Hepatocyte (in vitro differentiated cells): ENCODE data around the gene FGF12. TPM values are rescaled to one million over a fixed set of nuclear protein-coding genes. Genes with fewer than 3 reads are reported as not detected.

Source experiments
- DNase-seq: peaks from one replicate; pipeline ENCODE4 v3.0.0-alpha.2; 2016; ENCODE audit warnings: low spot score
- H2AFZ ChIP-seq: fragments of 200-600 bp; sonication (generic); 2 replicates; pipeline ENCODE4 v1.6.0; 2016; ENCODE audit warnings: antibody characterized with exemption, mild to moderate bottlenecking
- H3K27ac ChIP-seq: fragments of 200-600 bp; sonication (generic); 2 replicates; pipeline ENCODE4 v1.5.1; 2016; ENCODE audit warnings: mild to moderate bottlenecking
- H3K27me3 ChIP-seq: fragments of 200-600 bp; sonication (generic); 2 replicates; pipeline ENCODE4 v1.6.1; 2016
- H3K36me3 ChIP-seq: fragments of 200-600 bp; sonication (generic); replicated peaks from 2 replicates; pipeline ENCODE4 v1.5.1; 2016; ENCODE audit warnings: low read depth; ENCODE audit not compliant: insufficient read depth
- H3K4me1 ChIP-seq: fragments of 200-600 bp; sonication (generic); 2 replicates; pipeline ENCODE4 v1.5.1; 2016; ENCODE audit warnings: mild to moderate bottlenecking, moderate library complexity; ENCODE audit not compliant: insufficient read depth
- H3K4me2 ChIP-seq: fragments of 200-600 bp; sonication (generic); 2 replicates; pipeline ENCODE4 v1.6.0; 2016
- H3K4me3 ChIP-seq: fragments of 200-600 bp; sonication (generic); 2 replicates; pipeline ENCODE4 v1.5.1; 2016; ENCODE audit warnings: mild to moderate bottlenecking
- H3K79me2 ChIP-seq: fragments of 200-600 bp; sonication (generic); 2 replicates; pipeline ENCODE4 v1.6.0; 2017; ENCODE audit warnings: mild to moderate bottlenecking
- H3K9me2 ChIP-seq: fragments of 200-600 bp; sonication (generic); replicated peaks from 2 replicates; pipeline ENCODE4 v1.6.0; 2017; ENCODE audit warnings: mild to moderate bottlenecking; ENCODE audit not compliant: insufficient read depth
- H3K9me3 ChIP-seq: fragments of 200-600 bp; sonication (generic); 2 replicates; pipeline ENCODE4 v1.5.1; 2016; ENCODE audit warnings: low read depth, mild to moderate bottlenecking
- H4K20me1 ChIP-seq: fragments of 200-600 bp; sonication (generic); 2 replicates; pipeline ENCODE4 v1.6.0; 2016; ENCODE audit warnings: mild to moderate bottlenecking; ENCODE audit not compliant: insufficient read depth, poor library complexity, severe bottlenecking
- CTCF ChIP-seq: fragments of 200-600 bp; sonication (generic); IDR thresholded peaks from 2 replicates; pipeline ENCODE4 v1.5.1; 2016; ENCODE audit warnings: antibody characterized with exemption, mild to moderate bottlenecking; ENCODE audit not compliant: poor library complexity
- EZH2 ChIP-seq: fragments of 200-600 bp; sonication (generic); IDR thresholded peaks from 2 replicates; pipeline ENCODE4 v1.6.1; 2016; ENCODE audit warnings: antibody characterized with exemption, mild to moderate bottlenecking, borderline replicate concordance
- EZH2phosphoT487 ChIP-seq: fragments of 200-600 bp; sonication (generic); IDR thresholded peaks from one replicate; pipeline ENCODE4 v1.6.1; 2018; ENCODE audit warnings: antibody characterized with exemption, mild to moderate bottlenecking, low read depth, moderate library complexity; ENCODE audit not compliant: unreplicated experiment, severe bottlenecking
- WGBS: methylation state at CpG from one replicate; pipeline ENCODE4 v1.1.6; 2016; ENCODE audit warnings: low lambda C conversion rate; ENCODE audit errors: missing lambda C conversion rate; 5-methylcytosine and 5-hydroxymethylcytosine counted together
- polyA plus RNA-seq: library from polyadenylated mRNA; unstranded; fragments of >200 nt; fragmentation: Nextera tagmentation; extraction: Ambion mirVana; gene quantifications from 2 replicates; pipeline ENCODE4 v1.2.1, GENCODE V29; 2016
- total RNA-seq: library from RNA; depleted of rRNA; stranded (reverse); fragments of >200 nt; gene quantifications from 2 replicates; pipeline ENCODE4 v1.2.3, GENCODE V29; 2014

Gene FGF12
- total and polyA plus RNA-seq, 2 experiments from 2014 or later: 2.1 TPM

- 77% methylated on average over 1 of the region's 1 CpG for WGBS
- no peaks in the 10 kb centered on the region for H3K9me2 ChIP-seq
- no peaks in the 10 kb centered on the region for H3K36me3 ChIP-seq
- no peaks in the 10 kb centered on the region for H3K27me3 ChIP-seq
- H2AFZ ChIP-seq: no peak overlapping the region
- no peak overlapping the region for H3K4me2 ChIP-seq
- no peaks in the 10 kb centered on the region for H3K79me2 ChIP-seq
- no peak overlapping the region for H3K27ac ChIP-seq
- no peak for DNase-seq
- H4K20me1 ChIP-seq: no peaks in the 10 kb centered on the region
- TF ChIP-seq CTCF (no peak), EZH2phosphoT487 (no peak), EZH2 (no peak)
- no peak overlapping the region for H3K4me3 ChIP-seq
- no peaks in the 10 kb centered on the region for H3K4me1 ChIP-seq
- no peaks in the 10 kb centered on the region for H3K9me3 ChIP-seq
Observed at GRCh38 chr3:192246847-192247559, 480.3 kb downstream of the FGF12 start.

- WGBS: 77% methylated on average over 1 of the region's 1 CpG
- Histone ChIP-seq H3K9me2 (no peaks in the 10 kb centered on the region), H3K27me3 (no peaks in the 10 kb centered on the region)
Observed at GRCh38 chr3:192244591-192244990, 482.8 kb downstream of the FGF12 start.

GRCh38 chr3:192239956-192240355, 487.4 kb downstream of the FGF12 start:
- Histone ChIP-seq H3K27me3 (no peaks in the 10 kb centered on the region), H3K27ac (no peak overlapping the region), H3K4me1 (no peaks in the 10 kb centered on the region), H3K4me2 (no peak overlapping the region), H3K9me2 (no peaks in the 10 kb centered on the region), H2AFZ (no peak overlapping the region), H3K36me3 (no peaks in the 10 kb centered on the region), H4K20me1 (no peaks in the 10 kb centered on the region), H3K79me2 (no peaks in the 10 kb centered on the region), H3K9me3 (no peaks in the 10 kb centered on the region), H3K4me3 (no peak overlapping the region)
- no peak for DNase-seq
- TF ChIP-seq EZH2 (no peak), CTCF (no peak), EZH2phosphoT487 (no peak)
- WGBS: 70% methylated on average over 1 of the region's 1 CpG

More at GRCh38 chr3:192244591-192244990, 482.8 kb downstream of the FGF12 start:
- Histone ChIP-seq H3K36me3 (no peaks in the 10 kb centered on the region), H3K79me2 (no peaks in the 10 kb centered on the region), H3K27ac (no peak overlapping the region), H4K20me1 (no peaks in the 10 kb centered on the region), H3K4me3 (no peak overlapping the region), H2AFZ (no peak overlapping the region), H3K4me2 (no peak overlapping the region), H3K4me1 (no peaks in the 10 kb centered on the region), H3K9me3 (no peaks in the 10 kb centered on the region)
- DNase-seq: no peak
- TF ChIP-seq EZH2 (no peak), EZH2phosphoT487 (no peak), CTCF (no peak)
